Astrocyte of the hippocampus (primary cell): Measurements from ENCODE around the gene BTBD10.
"Not testable (repeated sequence)": the region's sequence is repeated elsewhere in the genome, so short reads cannot be mapped to it uniquely, and the experiment has no call there.

Source experiments
- DNase-seq: peaks from one replicate; pipeline ENCODE4 v3.0.0; 2011; ENCODE audit warnings: low read depth, low spot score

The BTBD10 gene

GRCh38 chr11:13440100-13440855, 22.7 kb downstream of the BTBD10 start:
- DNase-seq: peak; percentile 93

GRCh38 chr11:13438291-13438690, 24.7 kb downstream of the BTBD10 start:
- DNase-seq: no peak

- DNase-seq: not testable (repeated sequence)
Observed at GRCh38 chr11:13436836-13437235, 26.2 kb downstream of the BTBD10 start.

- peak; percentile 72 for DNase-seq
Observed at GRCh38 chr11:13434247-13435205, 28.5 kb downstream of the BTBD10 start.

GRCh38 chr11:13433437-13433836, 29.6 kb downstream of the BTBD10 start:
- no peak for DNase-seq

GRCh38 chr11:13429836-13430235, 33.2 kb downstream of the BTBD10 start:
- no peak for DNase-seq

- no peak for DNase-seq
Observed at GRCh38 chr11:13429288-13429687, 33.7 kb downstream of the BTBD10 start.

- no peak for DNase-seq
Observed at GRCh38 chr11:13427440-13427839, 35.6 kb downstream of the BTBD10 start.

GRCh38 chr11:13423372-13423771, 39.6 kb downstream of the BTBD10 start:
- DNase-seq: no peak

GRCh38 chr11:13421561-13421960, 41.5 kb downstream of the BTBD10 start:
- DNase-seq: no peak

GRCh38 chr11:13415201-13415600, 47.8 kb downstream of the BTBD10 start:
- no peak for DNase-seq

- no peak for DNase-seq
Observed at GRCh38 chr11:13405220-13405619, 57.8 kb downstream of the BTBD10 start.

- DNase-seq: not testable (repeated sequence)
Observed at GRCh38 chr11:13398335-13398734, 64.7 kb downstream of the BTBD10 start.

GRCh38 chr11:13391217-13391616, 71.8 kb downstream of the BTBD10 start:
- DNase-seq: no peak

- no peak for DNase-seq
Observed at GRCh38 chr11:13388741-13389140, 74.3 kb downstream of the BTBD10 start.

- DNase-seq: no peak
Observed at GRCh38 chr11:13386567-13386966, 76.5 kb downstream of the BTBD10 start.

- DNase-seq: peak; percentile 81
Observed at GRCh38 chr11:13384908-13385640, 77.9 kb downstream of the BTBD10 start.

- no peak for DNase-seq
Observed at GRCh38 chr11:13382751-13383150, 80.3 kb downstream of the BTBD10 start.

GRCh38 chr11:13380731-13381130, 82.3 kb downstream of the BTBD10 start:
- DNase-seq: no peak

GRCh38 chr11:13378316-13378715, 84.7 kb downstream of the BTBD10 start:
- DNase-seq: no peak

- DNase-seq: no peak
Observed at GRCh38 chr11:13376838-13377237, 86.2 kb downstream of the BTBD10 start.

- no peak for DNase-seq
Observed at GRCh38 chr11:13376402-13376801, 86.6 kb downstream of the BTBD10 start.
